Right renal cortex interstitium (tissue), 3 donors: ENCODE data around the gene FNDC10. TPM values are rescaled to one million over a fixed set of nuclear protein-coding genes. Genes with fewer than 3 reads are reported as not detected.

Experiments used
- DNase-seq, 3 donors: peaks; one replicate each; pipeline ENCODE4 v3.0.0-alpha.2; 2013; ENCODE audit warnings: low read depth in 3 of 3, low spot score in 2 of 3
- polyA plus RNA-seq, 3 donors: library from polyadenylated mRNA; unstranded; fragments of 120-200 nt; gene quantifications; one replicate each; pipeline ENCODE4 v1.2.1, GENCODE V29; 2013; ENCODE audit not compliant: insufficient read length in 3 of 3

FNDC10 gene
- polyA plus RNA-seq, 3 donors = 1.3 to 2.5 (median 2.2) TPM

DNA sequence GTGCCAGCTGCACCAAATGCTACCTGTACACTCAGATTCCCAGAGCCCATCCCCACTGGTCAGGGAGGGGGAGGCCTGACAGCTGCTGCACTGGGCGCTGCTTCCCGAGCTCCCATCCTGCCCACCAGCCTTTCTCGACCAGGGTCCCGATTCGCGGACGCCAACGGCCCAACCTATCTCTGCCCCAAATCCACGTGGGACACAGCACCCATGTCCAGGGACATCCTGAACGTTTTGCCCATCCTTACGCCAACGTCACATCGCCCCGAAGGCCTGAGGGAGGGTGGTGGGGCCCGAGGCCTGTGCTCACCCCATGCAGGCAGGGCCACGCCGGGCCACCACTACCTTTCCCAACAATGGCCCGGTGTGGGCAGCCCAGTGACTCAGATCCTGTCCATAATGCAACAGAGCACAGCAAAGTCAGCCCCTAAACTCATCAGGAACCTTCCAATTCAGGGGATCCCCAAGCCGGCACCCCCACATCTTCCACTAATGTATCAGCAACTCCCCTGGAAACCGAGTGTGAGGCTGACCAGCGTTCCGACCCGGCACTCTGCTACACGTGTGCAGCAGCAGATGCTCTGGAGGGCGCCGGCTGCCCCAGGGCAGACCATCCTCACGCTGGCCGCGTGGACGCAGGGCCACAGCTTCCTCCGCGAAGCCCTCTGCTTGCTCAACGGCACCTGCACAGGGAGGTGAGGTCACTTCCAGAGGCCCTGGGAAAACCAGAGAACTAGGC lies 48.2 kb downstream of the FNDC10 start:
- DNase-seq = no peak

DNA sequence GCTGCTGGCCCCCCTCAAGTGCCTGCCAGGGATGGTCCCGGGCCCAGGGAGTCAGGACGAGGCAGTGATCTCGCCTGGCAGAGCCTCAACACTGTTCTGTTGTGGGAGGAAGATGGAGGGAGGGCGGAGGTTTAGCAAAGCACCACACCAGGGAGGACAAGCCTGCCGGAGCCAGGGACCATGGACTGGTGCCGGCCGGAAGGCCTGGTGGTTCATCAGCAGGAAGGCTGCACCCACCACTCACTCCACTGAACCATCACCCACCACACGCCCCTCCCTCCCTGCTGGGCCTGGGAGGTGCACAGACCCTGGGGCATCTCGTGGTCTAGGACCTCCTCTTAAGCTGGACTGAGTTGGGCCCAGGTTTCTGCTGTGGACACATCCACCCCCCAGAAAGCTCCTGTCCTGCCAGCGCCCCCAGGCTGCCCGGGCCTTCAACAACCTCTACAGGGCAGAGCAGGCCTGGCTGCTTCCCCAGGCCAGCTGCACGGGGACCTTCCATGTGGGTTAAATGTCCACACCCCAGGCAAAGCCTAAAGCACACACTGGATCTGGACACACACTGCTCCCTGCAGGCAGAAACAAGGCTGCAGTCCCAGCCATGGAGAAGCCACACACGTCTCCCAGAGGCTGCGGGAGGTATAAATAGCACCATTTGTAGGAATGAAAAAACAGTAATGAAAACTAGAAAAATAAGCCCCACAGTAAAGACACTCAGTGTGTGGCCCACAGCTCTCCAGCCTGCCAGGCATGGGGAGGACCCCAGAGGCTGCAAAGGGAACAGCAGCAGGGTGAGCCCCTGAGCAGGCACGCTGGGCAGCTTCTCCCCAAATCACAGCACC lies 49.1 kb downstream of the FNDC10 start:
- no peak for DNase-seq

DNA sequence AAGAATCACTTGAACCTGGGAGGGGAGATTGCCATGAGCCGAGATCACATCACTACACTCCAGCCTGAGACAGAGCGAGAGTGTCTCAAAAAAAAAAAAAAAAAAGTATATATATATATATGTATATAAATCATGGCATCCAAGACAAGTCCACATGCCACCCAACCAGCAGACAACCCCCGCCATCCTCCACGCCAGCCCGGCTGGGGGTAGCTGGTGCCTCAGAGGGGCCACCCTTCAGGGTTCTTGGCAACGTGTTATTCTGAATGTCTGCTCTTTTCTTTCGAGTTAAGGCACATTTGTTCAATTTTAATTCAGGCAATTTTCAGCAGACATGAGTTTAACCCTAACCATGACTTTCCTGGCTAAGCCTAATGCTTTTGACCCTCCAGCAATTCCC lies 49.8 kb downstream of the FNDC10 start:
- DNase-seq = no peak

DNA sequence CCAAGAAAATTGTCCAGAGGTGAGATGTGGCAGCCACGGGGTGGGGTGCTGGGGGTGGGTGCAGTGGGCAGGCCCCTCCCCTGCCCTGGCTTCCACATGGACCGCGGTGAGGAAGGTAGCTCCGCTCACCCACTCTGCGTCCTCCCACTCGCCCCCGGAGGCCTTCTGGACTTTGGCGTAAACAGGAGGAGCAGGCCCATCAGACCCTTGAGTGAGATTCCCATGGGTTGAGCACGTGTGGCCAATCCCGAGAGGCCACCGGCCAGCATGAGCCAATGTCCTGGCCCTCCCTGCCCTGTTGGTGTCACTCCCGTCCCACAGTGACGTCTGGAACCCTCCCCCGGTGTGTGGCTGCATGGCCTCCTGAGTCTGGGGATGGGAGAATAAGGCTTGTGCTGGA lies 51.3 kb downstream of the FNDC10 start:
- no peak for DNase-seq

Other genes starting within 250 kb of the FNDC10 start
- gene MXRA8, start 241.6 kb downstream of the FNDC10 start, polyA plus RNA-seq = 100 to 1,000 TPM; 145 to 157 (median 156) TPM
- 10 to 100 TPM; 51.9 to 65.7 (median 55.1) TPM for gene AURKAIP1, start 224.9 kb downstream of the FNDC10 start, polyA plus RNA-seq
- gene CCNL2, start 200.8 kb downstream of the FNDC10 start, polyA plus RNA-seq = 100 to 1,000 TPM; 183 to 230 (median 206) TPM
- 100 to 1,000 TPM; 107 to 136 (median 117) TPM for gene MRPL20, start 192.8 kb downstream of the FNDC10 start, polyA plus RNA-seq
- 10 to 100 TPM in 1 of 3 donors, 1 to 10 TPM in 2; 5.0 to 19.7 (median 7.1) TPM for gene ANKRD65, start 178.9 kb downstream of the FNDC10 start, polyA plus RNA-seq
- 10 to 100 TPM; 39.8 to 52.7 (median 48.0) TPM for gene VWA1, start 164.4 kb downstream of the FNDC10 start, polyA plus RNA-seq
- 1 to 10 TPM; 1.4 to 3.1 (median 2.0) TPM for gene ATAD3C, start 150.4 kb downstream of the FNDC10 start, polyA plus RNA-seq
- gene ATAD3B, start 128.4 kb downstream of the FNDC10 start, polyA plus RNA-seq = 1 to 10 TPM; 8.1 to 9.8 (median 8.8) TPM
- 10 to 100 TPM; 16.6 to 19.4 (median 18.1) TPM for gene ATAD3A, start 88.0 kb downstream of the FNDC10 start, polyA plus RNA-seq
- gene TMEM240, start 59.5 kb downstream of the FNDC10 start, polyA plus RNA-seq = 1 to 10 TPM; 3.2 to 3.6 (median 3.5) TPM
- gene SSU72, start 25.3 kb downstream of the FNDC10 start, polyA plus RNA-seq = 10 to 100 TPM; 78.5 to 81.6 (median 79.1) TPM
- 10 to 100 TPM; 22.3 to 23.6 (median 22.4) TPM for gene MIB2, start 15.4 kb upstream of the FNDC10 start, polyA plus RNA-seq
- 10 to 100 TPM; 13.4 to 15.6 (median 15.2) TPM for gene MMP23B, start 32.0 kb upstream of the FNDC10 start, polyA plus RNA-seq
- 10 to 100 TPM; 39.7 to 44.0 (median 42.3) TPM for gene CDK11B, start 58.9 kb upstream of the FNDC10 start, polyA plus RNA-seq
- 10 to 100 TPM; 59.0 to 65.3 (median 61.1) TPM for gene SLC35E2B, start 92.7 kb upstream of the FNDC10 start, polyA plus RNA-seq
- gene CDK11A, start 124.2 kb upstream of the FNDC10 start, polyA plus RNA-seq = 10 to 100 TPM; 20.4 to 25.8 (median 24.5) TPM
- gene NADK, start 178.3 kb upstream of the FNDC10 start, polyA plus RNA-seq = 10 to 100 TPM; 35.4 to 40.0 (median 39.3) TPM